ENCODE measurements around the gene GNA14.
"Not testable (repeated sequence)": the region's sequence is repeated elsewhere in the genome, so short reads cannot be mapped to it uniquely, and the experiment has no call there.

The GNA14 gene

DNA sequence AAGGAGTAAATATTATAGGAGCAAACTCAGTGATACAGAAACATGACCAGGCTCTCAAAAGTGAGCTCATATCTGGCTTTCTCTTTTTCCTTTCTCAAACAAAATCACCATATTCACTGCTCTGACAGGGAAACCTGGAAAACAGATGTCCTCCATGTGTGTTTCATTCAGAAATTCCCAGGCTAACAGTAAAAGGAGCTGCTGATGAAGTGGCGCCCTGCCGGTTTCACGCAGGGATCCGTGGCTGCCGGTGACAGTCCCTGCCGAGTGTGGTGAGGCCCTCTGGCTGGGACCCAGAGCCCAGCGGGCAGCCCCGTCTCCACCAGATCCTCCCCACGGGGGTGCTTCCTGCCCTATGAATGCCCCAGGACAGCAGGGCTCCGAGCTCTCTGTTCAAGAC is 208.1 kb downstream of the GNA14 start:
- no peak for DNase-seq

DNA sequence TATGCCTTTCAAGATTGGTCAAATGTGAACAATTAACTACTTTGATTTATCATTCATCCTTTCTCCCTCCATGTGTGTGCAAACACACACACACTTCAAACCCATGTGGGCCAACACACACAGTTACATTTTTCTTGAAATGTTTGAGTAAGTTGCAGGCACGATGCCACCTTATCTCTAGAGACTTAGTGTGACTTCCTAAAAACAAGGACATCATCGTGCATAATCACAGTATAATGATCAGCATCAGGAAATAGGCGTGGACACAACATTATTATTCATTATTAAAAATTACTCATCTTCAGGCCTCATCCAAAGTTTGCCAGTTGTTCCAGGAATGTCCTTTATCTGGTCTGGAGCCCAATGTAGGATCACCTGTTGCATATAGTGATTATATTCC is 209.5 kb downstream of the GNA14 start:
- no peak for DNase-seq

DNA sequence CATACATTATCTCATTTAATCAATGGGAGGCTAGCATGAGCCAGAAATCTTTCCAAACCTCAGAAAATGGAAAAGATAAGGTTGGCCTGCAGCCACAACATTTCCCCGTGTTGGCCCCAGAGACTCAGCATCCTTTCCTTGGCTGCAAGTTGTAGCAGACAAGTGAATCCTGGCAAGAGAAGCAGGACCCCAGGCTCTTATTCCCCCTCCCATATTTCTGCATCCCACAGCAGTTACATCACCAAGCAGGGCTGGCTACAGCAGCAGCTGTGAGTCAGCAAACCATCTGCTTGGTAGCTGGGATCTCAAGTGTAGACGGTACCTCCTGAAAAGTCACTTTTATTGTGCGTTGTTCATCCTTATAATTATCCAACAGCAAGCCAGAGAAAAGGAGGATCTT is 212.4 kb downstream of the GNA14 start:
- DNase-seq = no peak

DNA sequence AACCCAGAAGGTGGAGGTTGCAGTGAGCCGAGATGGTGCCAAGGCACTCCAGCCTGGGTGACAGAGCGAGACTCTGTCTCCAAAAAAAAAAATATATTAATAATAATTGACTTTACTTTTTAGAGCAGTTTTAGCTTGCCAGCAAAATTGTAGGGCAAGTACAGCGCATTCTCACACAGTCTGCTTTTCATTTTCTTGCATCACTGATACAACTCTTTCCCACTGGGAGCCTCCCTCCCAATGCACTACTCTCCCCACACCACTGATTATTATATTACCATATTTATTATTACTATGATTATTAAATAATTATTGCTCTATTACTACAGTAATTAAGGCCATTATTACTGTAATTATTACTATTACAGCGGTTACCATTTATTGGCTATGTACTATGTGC is 212.8 kb downstream of the GNA14 start:
- DNase-seq = no peak

DNA sequence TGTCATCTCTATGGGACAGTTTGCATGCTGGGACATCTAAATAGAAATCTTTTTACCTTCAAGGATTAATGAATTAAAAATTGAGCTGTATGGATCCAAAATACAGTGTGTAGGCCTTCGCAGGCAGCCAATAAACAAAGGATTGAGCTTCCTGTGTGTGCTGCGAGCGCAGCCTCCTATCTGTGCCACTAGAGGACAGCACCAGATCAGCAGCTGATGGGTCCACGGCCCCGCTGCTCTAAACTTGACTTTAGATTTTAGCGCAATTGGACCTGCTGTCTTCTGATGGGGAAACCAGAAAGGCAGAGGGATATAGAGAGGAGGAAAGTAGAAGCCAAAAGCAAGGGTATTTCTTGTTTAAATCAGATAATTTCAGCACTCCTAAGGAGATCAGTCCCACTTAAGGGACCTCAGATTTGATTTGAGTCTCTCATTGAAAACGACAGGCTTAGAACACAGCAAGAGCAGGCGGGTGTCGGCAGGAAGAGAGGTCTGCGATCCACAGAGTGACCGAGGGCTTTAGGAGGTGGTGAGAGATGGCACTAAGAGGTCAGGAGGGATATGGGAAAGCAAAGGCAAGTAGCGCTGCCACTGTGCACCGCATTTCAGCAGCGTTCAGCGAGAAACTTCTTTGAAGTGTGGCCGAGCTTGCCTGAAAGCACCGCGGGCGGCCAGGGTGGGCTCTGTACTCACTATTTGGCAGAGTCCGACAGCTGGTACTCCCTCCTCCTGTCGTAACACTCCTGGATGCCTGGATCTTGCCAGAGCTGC is 214.3 kb downstream of the GNA14 start:
- DNase-seq = peak; percentile 61

DNA sequence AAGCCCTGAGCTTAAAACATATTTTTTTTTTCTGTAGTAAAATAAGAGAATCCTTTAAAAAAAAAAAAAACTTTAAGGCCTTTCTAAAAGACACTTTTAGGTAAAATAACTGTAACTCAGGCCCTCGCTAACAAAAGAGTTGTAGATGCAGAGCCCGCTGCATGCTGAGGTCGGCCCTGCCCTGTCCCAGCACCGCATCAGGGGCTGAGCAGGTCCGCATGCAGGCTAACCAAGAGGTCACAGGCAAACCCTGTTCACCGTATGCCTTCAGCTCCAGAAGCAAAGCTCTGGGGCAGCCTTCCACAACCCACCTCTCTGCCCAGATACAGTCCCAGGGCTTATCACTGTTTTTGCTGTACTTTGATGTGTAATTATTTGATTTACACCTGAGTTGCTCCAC is 216.1 kb downstream of the GNA14 start:
- DNase-seq = no peak

DNA sequence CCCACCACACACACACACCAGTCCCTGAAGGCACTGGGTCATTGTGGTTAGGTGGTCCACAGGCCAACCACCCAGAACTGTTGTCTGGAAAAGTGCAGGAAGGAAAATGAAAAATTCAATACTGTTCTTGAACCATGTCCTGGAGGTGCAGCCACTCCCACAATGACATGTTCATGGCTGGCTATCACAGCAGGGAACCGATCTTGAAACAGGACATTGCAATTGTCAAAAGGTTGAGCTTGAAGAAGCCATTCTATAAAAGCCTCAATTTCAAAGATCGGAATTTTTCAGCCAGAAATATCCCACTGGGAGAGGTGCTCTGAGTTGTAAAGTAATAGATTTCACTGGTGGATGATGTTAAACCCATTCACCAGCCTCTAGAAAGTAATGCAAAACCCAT is 218.2 kb downstream of the GNA14 start:
- DNase-seq = no peak

DNA sequence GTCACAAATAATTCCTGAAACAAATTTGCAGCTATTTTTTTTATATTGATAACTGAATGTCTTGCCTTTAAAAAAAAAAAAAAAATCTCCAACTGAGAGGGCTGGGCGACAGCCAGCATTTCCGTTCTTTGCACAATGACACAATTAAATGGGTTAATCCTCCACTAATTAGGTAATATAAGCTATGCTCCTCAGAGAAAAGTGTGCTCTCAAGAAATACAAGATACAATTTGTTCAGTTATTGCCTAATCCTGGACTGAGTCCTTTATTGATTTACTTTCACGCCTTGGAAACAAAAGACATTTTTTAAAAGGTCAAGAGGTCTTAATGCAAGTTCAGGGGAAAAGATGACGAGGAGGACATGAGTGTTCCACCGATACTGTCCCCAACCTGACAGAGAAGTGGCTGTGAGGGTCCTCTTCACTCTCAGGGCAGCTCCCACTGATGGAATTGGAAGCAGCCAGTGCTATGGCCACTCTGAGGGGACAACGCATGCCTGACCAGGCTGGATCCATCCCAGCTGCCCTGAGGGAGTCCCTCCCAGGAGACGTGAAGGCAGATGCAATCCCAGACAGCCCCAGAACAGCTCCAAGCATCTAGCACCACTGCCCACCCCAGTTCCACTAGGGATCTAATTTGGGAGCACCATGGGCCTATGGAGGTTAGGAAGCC is 220.7 kb downstream of the GNA14 start:
- no peak for DNase-seq

DNA sequence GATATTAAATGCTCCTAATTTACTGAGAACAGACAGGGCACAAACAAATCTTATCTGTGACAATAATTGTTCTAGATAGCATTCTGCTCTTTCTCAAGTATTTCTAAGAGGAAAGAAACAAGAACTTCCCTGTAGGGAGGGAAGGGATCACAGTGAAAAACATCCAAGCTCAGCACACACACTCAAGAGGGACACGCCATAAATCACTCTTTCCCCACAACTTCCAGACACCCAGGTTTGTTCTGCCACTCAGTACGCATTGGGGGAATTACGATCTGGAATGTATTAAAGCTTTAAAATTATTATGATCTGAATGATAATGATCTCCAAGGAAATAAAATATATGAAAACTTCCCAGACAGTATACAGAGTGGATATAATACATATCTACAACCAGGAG is 221.4 kb downstream of the GNA14 start:
- DNase-seq = no peak

DNA sequence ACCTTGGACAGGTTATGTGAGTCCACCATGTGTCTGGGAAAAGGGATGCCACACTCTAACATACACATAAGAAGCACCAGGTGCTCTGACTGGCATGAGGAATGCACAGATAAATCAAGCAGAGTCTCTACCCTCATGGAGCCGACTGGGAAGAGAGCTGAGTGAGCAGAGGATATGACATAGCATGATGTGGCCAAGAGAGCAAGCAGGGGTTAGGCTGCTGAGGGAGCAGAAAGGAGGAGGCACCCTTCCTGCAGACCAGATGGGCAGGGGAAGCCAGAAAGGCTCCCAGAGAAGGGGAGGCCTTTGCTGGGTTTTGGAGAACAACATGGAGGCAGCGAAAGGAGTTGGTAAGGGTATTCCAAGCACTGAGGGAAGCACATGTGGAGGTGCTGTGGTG is 223.1 kb downstream of the GNA14 start:
- DNase-seq = no peak

DNA sequence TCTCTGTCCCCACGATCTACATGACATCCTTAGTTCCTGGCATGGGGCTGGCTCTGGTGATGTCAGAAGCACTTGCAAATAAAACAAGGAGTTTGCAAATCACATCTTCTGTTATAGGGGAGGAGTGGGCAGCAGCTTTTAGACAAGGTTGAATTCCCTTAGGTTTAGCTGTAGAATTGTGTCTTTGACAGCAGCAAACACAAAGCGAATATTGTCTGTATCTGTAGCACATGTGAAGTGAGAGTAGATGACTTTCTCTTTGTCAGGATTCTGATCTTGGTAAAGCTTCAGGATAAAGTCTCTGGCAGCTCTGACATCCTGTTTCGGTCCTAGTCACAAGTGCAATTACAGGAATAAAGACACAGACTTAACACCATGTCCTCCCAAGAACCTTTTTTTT is 224.3 kb downstream of the GNA14 start:
- no peak for DNase-seq

DNA sequence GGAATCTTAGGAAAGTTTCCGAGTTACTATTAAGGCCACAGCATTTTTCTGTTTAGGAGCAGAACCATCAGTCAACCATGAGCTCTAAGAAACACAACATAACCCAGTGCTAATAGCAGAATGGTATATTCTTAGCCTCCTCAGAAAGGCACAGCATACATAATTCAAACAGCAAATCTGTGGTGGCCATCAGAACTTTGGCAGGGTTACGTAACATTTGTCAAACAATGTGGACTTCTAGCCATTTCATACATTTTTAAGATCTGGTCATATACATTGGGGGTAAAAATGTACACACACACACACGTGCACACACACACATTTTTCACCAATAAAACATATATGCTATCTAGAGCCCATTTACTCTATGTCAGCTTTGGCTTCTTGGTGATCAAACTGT is 225.2 kb downstream of the GNA14 start:
- no peak for DNase-seq

DNA sequence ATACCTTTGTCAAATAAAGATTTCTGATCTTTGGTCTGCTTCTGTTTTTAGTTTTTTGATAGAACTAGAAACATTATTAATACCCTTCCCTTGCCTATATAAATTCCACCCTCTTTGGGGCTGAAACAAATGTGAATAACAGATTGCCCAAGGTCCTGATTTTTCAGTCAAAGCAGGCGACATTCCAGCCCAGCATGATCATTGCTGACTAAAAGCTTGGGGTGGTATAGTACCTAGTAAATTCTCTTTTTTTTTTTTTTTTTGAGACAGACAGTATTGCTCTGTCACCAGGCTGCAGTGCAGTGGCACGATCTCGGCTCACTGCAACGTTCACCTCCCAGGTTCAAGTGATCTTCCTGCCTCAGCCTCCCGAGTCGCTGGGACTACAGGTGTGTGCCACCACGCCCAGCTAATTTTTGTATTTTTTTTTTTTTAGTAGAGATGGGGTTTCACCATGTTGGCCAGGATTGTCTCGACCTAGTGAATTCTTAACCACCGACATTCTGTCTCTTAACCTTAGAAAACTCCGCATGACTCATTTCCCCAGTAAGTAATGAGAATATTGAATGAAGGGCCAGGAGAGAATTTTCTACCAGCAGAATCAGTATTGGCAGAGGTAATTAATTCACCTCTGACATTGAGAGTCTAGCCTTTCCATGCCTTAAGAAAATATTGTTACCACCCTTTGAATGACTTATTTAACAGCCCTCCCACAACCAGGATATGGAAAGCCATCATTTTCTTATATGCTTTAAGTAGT is 226.4 kb downstream of the GNA14 start:
- DNase-seq = no peak

DNA sequence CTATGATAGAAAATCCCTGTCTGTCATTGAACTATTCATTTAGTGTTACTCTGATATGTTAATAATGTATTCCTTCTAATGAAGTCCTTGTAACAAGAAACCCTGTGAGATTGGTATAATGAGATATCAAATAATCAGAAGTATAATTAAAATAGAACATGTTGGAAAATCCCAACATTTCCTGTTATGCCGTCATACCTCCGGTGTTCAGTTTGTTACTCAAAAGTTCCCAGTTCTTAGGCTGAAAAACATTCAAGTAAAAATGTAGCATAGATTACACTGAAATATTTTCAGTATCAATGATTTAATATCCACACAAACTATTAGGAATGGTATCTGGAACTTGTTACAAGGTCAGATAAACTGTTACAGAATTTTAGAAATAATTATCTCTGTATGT is 227.5 kb downstream of the GNA14 start:
- no peak for DNase-seq

DNA sequence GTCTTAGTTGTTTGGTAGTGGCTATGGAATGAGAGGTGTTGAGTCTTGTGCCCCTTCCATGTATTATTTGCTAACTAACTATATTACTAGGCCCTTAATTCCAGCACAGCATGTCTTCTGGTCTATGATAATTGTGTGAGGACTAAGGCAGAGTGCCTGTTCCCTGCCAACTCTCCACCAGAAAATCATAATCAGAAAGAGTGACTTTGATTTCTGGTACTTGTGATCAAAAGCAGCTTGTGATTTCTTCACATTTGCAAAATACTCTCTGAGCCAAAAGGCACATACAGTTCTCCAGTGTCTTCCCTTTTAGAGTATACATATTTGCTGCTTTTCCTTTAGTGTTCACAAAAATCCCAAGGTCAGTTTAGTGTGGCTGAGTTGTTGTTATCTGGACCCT is 229.9 kb downstream of the GNA14 start:
- no peak for DNase-seq

DNA sequence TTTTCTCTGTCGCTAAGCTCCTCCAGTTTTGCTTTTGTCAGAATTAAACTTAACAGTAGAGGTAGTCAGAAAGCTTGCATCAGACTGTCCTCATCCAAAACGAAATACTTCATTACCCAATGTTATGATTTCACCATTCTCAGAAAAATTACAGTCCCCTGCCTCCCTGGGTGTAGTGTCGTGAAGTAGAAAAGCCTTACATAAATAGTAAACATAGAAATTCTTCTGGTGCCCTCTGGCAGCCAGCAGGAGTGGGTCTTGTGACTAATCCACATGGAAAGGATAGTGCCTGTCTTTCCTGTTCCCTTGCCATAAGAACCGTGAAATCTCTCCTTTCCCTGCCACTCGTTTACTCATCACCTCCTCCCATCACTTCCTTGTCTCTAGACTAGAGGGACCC is 230.6 kb downstream of the GNA14 start:
- no peak for DNase-seq

DNA sequence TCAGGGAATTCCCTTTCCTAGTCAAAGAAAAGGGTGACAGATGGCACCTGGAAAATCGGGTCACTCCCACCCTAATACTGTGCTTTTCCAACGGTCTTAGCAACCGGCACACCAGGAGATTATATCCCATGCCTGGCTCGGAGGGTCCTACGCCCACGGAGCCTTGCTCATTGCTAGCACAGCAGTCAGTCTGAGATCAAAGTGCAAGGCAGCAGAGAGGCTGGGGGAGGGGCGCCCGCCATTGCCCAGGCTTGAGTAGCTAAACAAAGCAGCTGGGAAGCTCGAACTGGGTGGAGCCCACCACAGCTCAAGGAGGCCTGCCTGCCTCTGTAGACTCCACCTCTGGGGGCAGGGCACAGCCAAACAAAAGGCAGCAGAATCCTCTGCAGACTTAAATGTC is 239.6 kb downstream of the GNA14 start:
- DNase-seq = not testable (repeated sequence)

DNA sequence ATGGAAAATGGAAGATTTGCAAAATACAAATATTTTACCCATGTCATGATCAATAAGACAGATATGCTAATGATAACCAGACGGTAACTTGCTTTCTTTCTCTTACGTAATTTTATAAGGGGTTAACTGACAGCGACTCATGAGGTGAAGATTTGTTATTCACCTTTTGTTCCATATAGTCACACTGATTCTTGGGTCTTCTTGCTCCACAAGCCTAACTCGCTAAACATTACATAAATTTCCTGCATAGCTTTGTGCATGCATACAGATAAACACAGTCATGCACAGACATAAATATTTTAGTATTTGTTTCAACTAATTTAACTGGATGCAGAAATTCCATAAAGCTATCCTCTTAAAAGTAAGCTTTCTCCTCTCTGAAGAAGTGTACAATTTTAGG is 244.9 kb downstream of the GNA14 start:
- no peak for DNase-seq

DNA sequence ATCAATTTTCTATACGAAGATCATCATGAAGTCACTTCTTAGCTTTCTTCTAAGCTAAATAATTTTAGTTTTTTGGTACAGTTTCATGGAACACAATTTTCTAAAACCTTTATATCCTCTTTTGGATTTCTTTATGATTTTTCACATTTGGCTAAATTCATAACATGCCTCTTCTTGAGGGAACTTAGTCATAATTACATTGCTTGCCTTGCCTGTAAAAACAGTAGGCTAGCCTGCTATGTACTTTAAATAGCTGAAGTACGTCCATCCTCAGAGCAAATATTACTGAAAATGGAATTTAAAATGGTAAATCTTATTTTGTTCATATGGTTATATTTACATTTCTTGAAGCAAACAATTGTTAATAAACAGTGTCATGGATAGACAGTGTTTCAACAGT is 245.8 kb downstream of the GNA14 start:
- no peak for DNase-seq

DNA sequence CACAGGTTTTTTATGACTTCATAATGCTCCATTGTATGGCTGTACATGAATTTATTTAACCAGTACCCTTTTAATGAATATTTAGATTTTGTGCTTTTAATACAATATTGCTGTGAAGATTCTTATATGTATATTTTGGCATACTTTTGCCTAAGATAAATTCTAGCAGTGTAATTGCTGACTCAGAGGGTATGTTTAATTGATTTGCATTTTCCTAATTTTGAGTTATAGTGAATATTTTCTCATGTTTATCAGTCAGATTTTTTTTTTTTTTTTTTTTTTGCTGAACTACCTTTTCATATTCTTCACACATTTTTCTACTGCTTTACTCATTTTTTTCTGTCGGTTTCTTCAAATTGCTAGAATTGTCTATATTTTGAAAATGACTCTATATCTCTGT is 248.2 kb downstream of the GNA14 start:
- no peak for DNase-seq

DNA sequence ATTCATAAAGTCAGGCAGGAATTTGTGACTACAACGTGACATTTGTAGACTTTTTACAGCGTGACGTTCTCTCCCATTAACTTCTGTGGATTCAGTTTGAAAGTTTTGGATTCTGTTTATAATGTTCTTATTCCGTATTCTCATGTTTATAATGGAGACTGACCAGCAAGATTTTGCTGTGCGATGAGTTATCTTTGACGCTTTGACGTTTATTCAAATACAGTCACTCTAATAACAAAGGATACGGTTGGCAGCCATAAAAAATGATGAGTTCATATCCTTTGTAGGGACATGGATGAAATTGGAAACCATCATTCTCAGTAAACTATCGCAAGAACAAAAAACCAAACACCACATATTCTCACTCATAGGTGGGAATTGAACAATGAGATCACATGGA is 249.5 kb downstream of the GNA14 start:
- not testable (repeated sequence) for DNase-seq

DNA sequence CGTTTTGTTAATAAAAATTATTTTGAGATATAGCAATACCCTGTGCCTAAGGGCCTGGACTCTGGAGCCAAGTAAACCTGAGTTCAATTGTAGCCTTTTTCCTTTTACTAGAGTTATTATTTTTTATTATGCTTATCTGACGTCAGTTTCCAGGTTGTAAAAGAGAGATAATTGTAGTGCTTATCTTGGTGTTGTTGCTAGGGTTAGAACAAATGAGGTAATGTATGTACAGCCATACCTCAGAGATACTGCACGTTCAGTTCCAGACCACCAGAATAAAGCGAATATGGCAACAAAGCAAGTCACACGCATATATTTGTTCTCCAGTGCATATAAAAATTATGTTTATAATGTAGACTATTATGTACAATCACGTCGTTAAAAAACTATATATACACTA is 255.8 kb downstream of the GNA14 start:
- DNase-seq = no peak

DNA sequence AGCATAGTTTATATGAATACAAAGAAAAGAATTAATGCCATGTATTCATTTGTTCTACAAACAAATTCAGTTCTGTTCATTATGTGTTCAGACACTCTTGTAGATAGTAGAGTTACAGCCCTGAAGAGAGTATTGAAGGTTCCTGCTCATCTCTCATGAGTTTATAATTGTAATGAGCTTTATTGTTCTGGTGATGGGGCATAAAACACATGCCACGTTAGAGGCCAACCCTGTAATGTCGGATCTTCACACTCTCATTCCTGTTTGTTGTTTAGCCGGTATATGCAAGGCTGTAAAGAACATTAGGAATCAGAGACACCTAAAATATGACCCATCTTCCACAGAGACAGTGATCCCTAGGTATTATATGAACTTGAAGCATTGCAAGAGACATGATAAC is 256.3 kb downstream of the GNA14 start:
- no peak for DNase-seq

DNA sequence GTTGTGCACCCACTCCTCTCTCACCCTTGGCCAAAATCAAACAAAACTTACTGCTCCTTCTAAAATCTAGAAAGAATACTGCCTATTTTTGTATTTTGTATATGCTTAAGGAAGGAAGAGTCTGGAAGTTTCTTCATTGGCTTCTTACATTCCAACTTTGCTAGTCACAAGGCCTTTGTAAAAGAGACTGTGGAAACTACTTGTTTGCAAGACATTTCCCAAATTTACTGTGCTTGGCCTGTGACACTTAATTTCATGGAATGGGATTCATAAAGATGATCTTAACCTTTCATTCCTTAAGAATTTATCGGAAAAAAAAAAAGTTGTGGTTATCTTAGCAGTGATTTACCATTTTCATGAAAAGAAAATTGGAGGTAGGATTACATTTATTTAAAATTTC is 261.9 kb downstream of the GNA14 start:
- no peak for DNase-seq
